ENCODE measurements around the gene RRH. TPM values are rescaled to one million over a fixed set of nuclear protein-coding genes. Genes with fewer than 3 reads are reported as not detected.

Gene RRH
- total and polyA plus RNA-seq, 5 donors from 2014 or later: 0.27 TPM; not detected in 4

GRCh38 chr4:109801895-109802319, 25.9 kb upstream of the RRH start, which contains the start of gene CFI:
Gene CFI (minus strand): TSS chr4:109801999. CDS start chr4:109801971, 28 bp downstream.
- Histone ChIP-seq H3K4me3 (ENCODE audit: low read depth, low read length) (no peak within 1 kb of the TSS), H3K27me3 (ENCODE audit: control insufficient read depth, insufficient read depth, low read length) (peaks cover 3% of the 10 kb centered on the region), H3K27ac (ENCODE audit: insufficient read depth, low read length, poor library complexity, severe bottlenecking) (no peak within 1 kb of the TSS), H3K4me1 (ENCODE audit: control insufficient read depth, insufficient read depth, low read length, poor library complexity, severe bottlenecking) (no peaks in the 10 kb centered on the region), H3K36me3 (ENCODE audit: control insufficient read depth, insufficient read depth, low read length) (no peaks in the 10 kb centered on the region), H3K9me3 (ENCODE audit: control insufficient read depth in 2 of 2, low read length in 2 of 2) (no peaks in the 10 kb centered on the region)
- ATAC-seq (ENCODE audit: low read depth in 2 of 2): no peak
- Mint-ChIP-seq H3K4me1 (no peaks in the 10 kb centered on the region), H3K27ac (peak within 1 kb of the TSS in 1 of 3 donors; percentile 15), H3K27me3 (peaks cover 28% of the 10 kb centered on the region), H3K36me3 (no peaks in the 10 kb centered on the region), H3K4me3 (no peak within 1 kb of the TSS), H3K9me3 (peaks cover 0 to 6% (median 3%) of the 10 kb centered on the region in 7 donors)
- no peak for DNase-seq

GRCh38 chr4:109803924-109804571, 23.7 kb upstream of the RRH start:
- Histone ChIP-seq H3K4me3 (ENCODE audit: low read depth, low read length) (no peak overlapping the region), H3K4me1 (ENCODE audit: control insufficient read depth, insufficient read depth, low read length, poor library complexity, severe bottlenecking) (no peaks in the 10 kb centered on the region), H3K9me3 (ENCODE audit: control insufficient read depth in 2 of 2, low read length in 2 of 2) (no peaks in the 10 kb centered on the region), H3K27ac (ENCODE audit: insufficient read depth, low read length, poor library complexity, severe bottlenecking) (no peak overlapping the region), H3K27me3 (ENCODE audit: control insufficient read depth, insufficient read depth, low read length) (no peaks in the 10 kb centered on the region), H3K36me3 (ENCODE audit: control insufficient read depth, insufficient read depth, low read length) (no peaks in the 10 kb centered on the region)
- ATAC-seq (ENCODE audit: low read depth in 2 of 2) (no peak), DNase-seq (peak in 2 of 3 donors; percentile 29 to 59)
- peaks cover 0 to 1% (median 0%) of the 10 kb centered on the region in 7 donors for H3K9me3 Mint-ChIP-seq
- no peak overlapping the region for H3K27ac Mint-ChIP-seq
- no peaks in the 10 kb centered on the region for H3K4me1 Mint-ChIP-seq
- no peak overlapping the region for H3K4me3 Mint-ChIP-seq
- H3K36me3 Mint-ChIP-seq: no peaks in the 10 kb centered on the region
- peaks cover 25% of the 10 kb centered on the region for H3K27me3 Mint-ChIP-seq

GRCh38 chr4:109809655-109810054, 18.1 kb upstream of the RRH start:
- Mint-ChIP-seq H3K4me1 (peaks cover under 1 to 7% (median 2%) of the 10 kb centered on the region in 4 donors), H3K27ac (no peak overlapping the region)
- no peaks in the 10 kb centered on the region for H3K27me3 ChIP-seq (ENCODE audit: control insufficient read depth, insufficient read depth, low read length)

GRCh38 chr4:109810552-109811387, 17.0 kb upstream of the RRH start:
- no peak overlapping the region for H3K27ac ChIP-seq (ENCODE audit: insufficient read depth, low read length, poor library complexity, severe bottlenecking)
- Mint-ChIP-seq H3K27me3 (peaks cover 16% of the 10 kb centered on the region), H3K36me3 (no peaks in the 10 kb centered on the region), H3K9me3 (no peaks in the 10 kb centered on the region), H3K4me1 (peaks cover 4 to 18% (median 13%) of the 10 kb centered on the region in 4 donors), H3K27ac (peak overlapping the region in 1 of 3 donors; percentile 56), H3K4me3 (peak overlapping the region in 1 of 4 donors; percentile 43)
- H3K36me3 ChIP-seq (ENCODE audit: control insufficient read depth, insufficient read depth, low read length): no peaks in the 10 kb centered on the region
- H3K27me3 ChIP-seq (ENCODE audit: control insufficient read depth, insufficient read depth, low read length): no peaks in the 10 kb centered on the region
- peaks cover 6% of the 10 kb centered on the region for H3K4me1 ChIP-seq (ENCODE audit: control insufficient read depth, insufficient read depth, low read length, poor library complexity, severe bottlenecking)
- no peaks in the 10 kb centered on the region for H3K9me3 ChIP-seq (ENCODE audit: control insufficient read depth in 2 of 2, low read length in 2 of 2)
- no peak overlapping the region for H3K4me3 ChIP-seq (ENCODE audit: low read depth, low read length)
- DNase-seq: no peak
- no peak for ATAC-seq (ENCODE audit: low read depth in 2 of 2)

More at GRCh38 chr4:109809655-109810054, 18.1 kb upstream of the RRH start:
- Histone ChIP-seq H3K9me3 (ENCODE audit: control insufficient read depth in 2 of 2, low read length in 2 of 2) (no peaks in the 10 kb centered on the region), H3K27ac (ENCODE audit: insufficient read depth, low read length, poor library complexity, severe bottlenecking) (no peak overlapping the region), H3K4me1 (ENCODE audit: control insufficient read depth, insufficient read depth, low read length, poor library complexity, severe bottlenecking) (peaks cover under 1% of the 10 kb centered on the region), H3K36me3 (ENCODE audit: control insufficient read depth, insufficient read depth, low read length) (no peaks in the 10 kb centered on the region), H3K4me3 (ENCODE audit: low read depth, low read length) (no peak overlapping the region)
- Mint-ChIP-seq H3K27me3 (peaks cover 16% of the 10 kb centered on the region), H3K36me3 (no peaks in the 10 kb centered on the region), H3K4me3 (no peak overlapping the region), H3K9me3 (no peaks in the 10 kb centered on the region)
- DNase-seq (no peak), ATAC-seq (ENCODE audit: low read depth in 2 of 2) (no peak)

- peaks cover 13% of the 10 kb centered on the region for H3K4me1 ChIP-seq (ENCODE audit: control insufficient read depth, insufficient read depth, low read length, poor library complexity, severe bottlenecking)
- H3K9me3 Mint-ChIP-seq: no peaks in the 10 kb centered on the region
- H3K4me3 Mint-ChIP-seq: peak overlapping the region in 1 of 4 donors; percentile 7
- H3K27ac Mint-ChIP-seq: no peak overlapping the region
- DNase-seq (peak in 1 of 3 donors; percentile 49), ATAC-seq (ENCODE audit: low read depth in 2 of 2) (no peak)
- H3K9me3 ChIP-seq (ENCODE audit: control insufficient read depth in 2 of 2, low read length in 2 of 2): no peaks in the 10 kb centered on the region
- H3K4me1 Mint-ChIP-seq: peaks cover 11 to 28% (median 22%) of the 10 kb centered on the region in 4 donors
- H3K27me3 Mint-ChIP-seq: peaks cover 10% of the 10 kb centered on the region
- no peaks in the 10 kb centered on the region for H3K36me3 Mint-ChIP-seq
- H3K27ac ChIP-seq (ENCODE audit: insufficient read depth, low read length, poor library complexity, severe bottlenecking): no peak overlapping the region
- H3K27me3 ChIP-seq (ENCODE audit: control insufficient read depth, insufficient read depth, low read length): no peaks in the 10 kb centered on the region
- H3K4me3 ChIP-seq (ENCODE audit: low read depth, low read length): no peak overlapping the region
- no peaks in the 10 kb centered on the region for H3K36me3 ChIP-seq (ENCODE audit: control insufficient read depth, insufficient read depth, low read length)
Measured at GRCh38 chr4:109811707-109812106, 16.1 kb upstream of the RRH start.

GRCh38 chr4:109815151-109816081, 12.4 kb upstream of the RRH start, which contains the start of gene GAR1:
Gene GAR1 (plus strand): TSS chr4:109815762. CDS start chr4:109816165, 403 bp downstream.
- H3K4me3 ChIP-seq (ENCODE audit: low read depth, low read length): peak within 1 kb of the TSS; percentile 98
- H3K4me1 ChIP-seq (ENCODE audit: control insufficient read depth, insufficient read depth, low read length, poor library complexity, severe bottlenecking): peaks cover 15% of the 10 kb centered on the region
- peaks cover 22% of the 10 kb centered on the region for H3K36me3 ChIP-seq (ENCODE audit: control insufficient read depth, insufficient read depth, low read length)
- Mint-ChIP-seq H3K9me3 (no peaks in the 10 kb centered on the region), H3K36me3 (peaks cover 12% of the 10 kb centered on the region), H3K4me3 (peak within 1 kb of the TSS; percentile 97 to 100 (median 100)), H3K27ac (peak within 1 kb of the TSS; percentile 96 to 99 (median 99)), H3K4me1 (peaks cover 31 to 51% (median 46%) of the 10 kb centered on the region in 4 donors), H3K27me3 (no peaks in the 10 kb centered on the region)
- DNase-seq (peak; percentile 85 to 97 (median 87)), ATAC-seq (ENCODE audit: low read depth in 2 of 2) (peak; percentile 94 to 97)
- peak within 1 kb of the TSS; percentile 95 for H3K27ac ChIP-seq (ENCODE audit: insufficient read depth, low read length, poor library complexity, severe bottlenecking)
- H3K27me3 ChIP-seq (ENCODE audit: control insufficient read depth, insufficient read depth, low read length): no peaks in the 10 kb centered on the region
- no peaks in the 10 kb centered on the region for H3K9me3 ChIP-seq (ENCODE audit: control insufficient read depth in 2 of 2, low read length in 2 of 2)

- ATAC-seq (ENCODE audit: low read depth in 2 of 2) (no peak), DNase-seq (peak; percentile 33 to 70 (median 50))
- Mint-ChIP-seq H3K36me3 (peaks cover 17% of the 10 kb centered on the region), H3K4me1 (peaks cover 33 to 56% (median 49%) of the 10 kb centered on the region in 4 donors), H3K27ac (peak overlapping the region; percentile 96 to 99 (median 99)), H3K4me3 (peak overlapping the region; percentile 97 to 100 (median 100)), H3K9me3 (no peaks in the 10 kb centered on the region), H3K27me3 (no peaks in the 10 kb centered on the region)
- no peaks in the 10 kb centered on the region for H3K27me3 ChIP-seq (ENCODE audit: control insufficient read depth, insufficient read depth, low read length)
- H3K9me3 ChIP-seq (ENCODE audit: control insufficient read depth in 2 of 2, low read length in 2 of 2): no peaks in the 10 kb centered on the region
- peak overlapping the region; percentile 98 for H3K4me3 ChIP-seq (ENCODE audit: low read depth, low read length)
- H3K27ac ChIP-seq (ENCODE audit: insufficient read depth, low read length, poor library complexity, severe bottlenecking): peak overlapping the region; percentile 95
- peaks cover 29% of the 10 kb centered on the region for H3K36me3 ChIP-seq (ENCODE audit: control insufficient read depth, insufficient read depth, low read length)
- peaks cover 15% of the 10 kb centered on the region for H3K4me1 ChIP-seq (ENCODE audit: control insufficient read depth, insufficient read depth, low read length, poor library complexity, severe bottlenecking)
Measured at GRCh38 chr4:109816082-109816442, 11.7 kb upstream of the RRH start.
